ENCODE measurements around the gene EDC4. TPM values are rescaled to one million over a fixed set of nuclear protein-coding genes. Genes with fewer than 3 reads are reported as not detected.

Gene EDC4
- polyA plus RNA-seq, 1 donor from 2014 or later, result 66.0 TPM

GRCh38 chr16:67888331-67888730 is 15.5 kb downstream of the EDC4 start:
- no peak overlapping the region for H3K9ac ChIP-seq (ENCODE audit: low read length)
- TF ChIP-seq RAD21 (conservative IDR thresholded peaks at IDR 0.05) (no peak), POLR2AphosphoS5 (IDR thresholded peaks at IDR 0.05) (no peak), REST (IDR thresholded peaks at IDR 0.05; ENCODE audit: borderline replicate concordance) (no peak), MXI1 (conservative IDR thresholded peaks at IDR 0.05; ENCODE audit: poor library complexity, severe bottlenecking) (no peak), EP300 (conservative IDR thresholded peaks at IDR 0.05; ENCODE audit: poor library complexity, severe bottlenecking) (no peak), EZH2 (IDR thresholded peaks at IDR 0.05; ENCODE audit: borderline replicate concordance, insufficient read depth, low read length, poor library complexity, severe bottlenecking) (no peak), TAF1 (IDR thresholded peaks at IDR 0.05; ENCODE audit: low read depth) (no peak), CTCF (IDR thresholded peaks at IDR 0.05; ENCODE audit: poor library complexity, severe bottlenecking) (no peak), SMC3 (conservative IDR thresholded peaks at IDR 0.05; ENCODE audit: poor library complexity) (no peak)

GRCh38 chr16:67892375-67892774 is 19.5 kb downstream of the EDC4 start:
- H3K4me2 ChIP-seq (ENCODE audit: low read length), result peak overlapping the region; percentile 54
- no peak overlapping the region for H2AFZ ChIP-seq (ENCODE audit: low read depth, low read length)
- no peaks in the 10 kb centered on the region for H3K36me3 ChIP-seq (ENCODE audit: insufficient read depth, low read length)
- peak overlapping the region; percentile 98 for H3K4me3 ChIP-seq (ENCODE audit: low read length)
- H3F3A ChIP-seq (ENCODE audit: insufficient read depth, low read length, poor library complexity, severe bottlenecking), result no peaks in the 10 kb centered on the region
- H3K27me3 ChIP-seq (ENCODE audit: insufficient read depth, low read depth, low read length), result no peaks in the 10 kb centered on the region
- peaks cover 18% of the 10 kb centered on the region for H3K79me2 ChIP-seq (replicated peaks; ENCODE audit: insufficient read depth, low read length)
- no peak overlapping the region for H3K27ac ChIP-seq (ENCODE audit: low read length)
- no peaks in the 10 kb centered on the region for H4K20me1 ChIP-seq (ENCODE audit: insufficient read depth)
- peak overlapping the region; percentile 29 for H3K9ac ChIP-seq (ENCODE audit: low read length)
- TF ChIP-seq CTCF (IDR thresholded peaks at IDR 0.05; ENCODE audit: poor library complexity, severe bottlenecking) (no peak), REST (IDR thresholded peaks at IDR 0.05; ENCODE audit: borderline replicate concordance) (no peak), SMC3 (conservative IDR thresholded peaks at IDR 0.05; ENCODE audit: poor library complexity) (no peak), TAF1 (IDR thresholded peaks at IDR 0.05; ENCODE audit: low read depth) (no peak), RAD21 (conservative IDR thresholded peaks at IDR 0.05) (no peak), POLR2AphosphoS5 (IDR thresholded peaks at IDR 0.05) (no peak), MXI1 (conservative IDR thresholded peaks at IDR 0.05; ENCODE audit: poor library complexity, severe bottlenecking) (no peak), EZH2 (IDR thresholded peaks at IDR 0.05; ENCODE audit: borderline replicate concordance, insufficient read depth, low read length, poor library complexity, severe bottlenecking) (no peak), EP300 (conservative IDR thresholded peaks at IDR 0.05; ENCODE audit: poor library complexity, severe bottlenecking) (no peak)
- no peaks in the 10 kb centered on the region for H3K9me3 ChIP-seq (ENCODE audit: low read length)
- no peaks in the 10 kb centered on the region for H3K9me2 ChIP-seq (ENCODE audit: insufficient read depth, low read length)

More at GRCh38 chr16:67888331-67888730, 15.5 kb downstream of the EDC4 start:
- Histone ChIP-seq H3K4me2 (ENCODE audit: low read length) (no peak overlapping the region), H3K27me3 (ENCODE audit: insufficient read depth, low read depth, low read length) (no peaks in the 10 kb centered on the region), H3K9me3 (ENCODE audit: low read length) (no peaks in the 10 kb centered on the region), H2AFZ (ENCODE audit: low read depth, low read length) (no peak overlapping the region), H3F3A (ENCODE audit: insufficient read depth, low read length, poor library complexity, severe bottlenecking) (no peaks in the 10 kb centered on the region), H3K27ac (ENCODE audit: low read length) (no peak overlapping the region), H4K20me1 (ENCODE audit: insufficient read depth) (no peaks in the 10 kb centered on the region), H3K36me3 (ENCODE audit: insufficient read depth, low read length) (peaks cover 8% of the 10 kb centered on the region), H3K79me2 (replicated peaks; ENCODE audit: insufficient read depth, low read length) (no peaks in the 10 kb centered on the region), H3K9me2 (ENCODE audit: insufficient read depth, low read length) (no peaks in the 10 kb centered on the region), H3K4me3 (ENCODE audit: low read length) (no peak overlapping the region)

All from neural cell (in vitro differentiated cells).